ENCODE measurements around the gene NEURL1. TPM values are rescaled to one million over a fixed set of nuclear protein-coding genes. Genes with fewer than 3 reads are reported as not detected.

Gene NEURL1
- total and polyA plus RNA-seq, 10 of the 15 experiments (the other 5 are each of a cell fraction or from before 2014, with no cell fraction given), result 0.02 to 0.05 (median 0.05) TPM; not detected in 6

DNA sequence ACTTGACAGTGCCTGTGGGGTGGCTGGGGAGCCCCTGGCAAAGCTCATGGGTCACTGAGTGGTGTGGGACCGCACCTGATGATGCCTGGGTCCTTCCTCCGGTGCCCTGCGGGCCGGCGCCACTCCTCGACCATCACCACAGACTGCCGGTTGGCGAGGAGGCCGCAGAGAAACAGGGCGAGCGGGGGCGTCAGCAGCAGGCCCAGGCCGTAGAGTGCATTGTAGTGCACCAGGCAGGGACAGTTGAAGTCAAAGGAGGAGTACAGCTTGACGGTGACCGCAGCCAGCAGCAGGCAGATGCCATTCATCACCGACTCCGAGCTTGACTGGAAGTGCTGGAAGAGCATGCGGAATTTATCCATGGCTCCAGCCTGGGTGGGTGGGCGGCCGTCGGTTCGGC is 14.8 kb upstream of the NEURL1 start:
- Histone ChIP-seq H3K79me2 (ENCODE audit: control insufficient read depth, insufficient read depth, low read length) (no peaks in the 10 kb centered on the region), H3K36me3 (ENCODE audit: control insufficient read depth in 2 of 2, insufficient read depth in 2 of 2, low read length in 1 of 2) (no peaks in the 10 kb centered on the region), H4K20me1 (ENCODE audit: control insufficient read depth, insufficient read depth) (no peaks in the 10 kb centered on the region), H3K27me3 (replicated peaks in 1 of 2; ENCODE audit: control insufficient read depth in 2 of 2, insufficient read depth in 2 of 2, low read length in 1 of 2) (no peaks in the 10 kb centered on the region), H3K4me1 (ENCODE audit: control insufficient read depth, insufficient read depth, low read length) (peaks cover 7% of the 10 kb centered on the region), H3K9ac (ENCODE audit: control insufficient read depth, insufficient read depth, low read length) (no peak overlapping the region), H3K27ac (ENCODE audit: control insufficient read depth, insufficient read depth) (no peak overlapping the region), H3K9me3 (replicated peaks; ENCODE audit: control insufficient read depth, insufficient read depth, low read length) (no peaks in the 10 kb centered on the region), H2AFZ (ENCODE audit: control insufficient read depth, low read depth, low read length) (no peak overlapping the region), H3K4me3 (no peak overlapping the region), H3K4me2 (ENCODE audit: control insufficient read depth, insufficient read depth) (no peak overlapping the region)
- ATAC-seq (no peak), FAIRE-seq (no peak), DNase-seq (ENCODE audit: low read depth, low spot score) (no peak)
- in situ Hi-C loops (cut with MboI), result loop anchor here (5.0 kb wide), 1 partner anchor 61 kb away; no protein-coding TSS in a partner anchor
- no TSS peak for BruUV-seq (replicated peaks)
- ChIA-PET SMC1A (ENCODE audit: uncharacterized antibody, unreplicated experiment) (interaction anchor here (3.2 to 9.8 kb wide), 3 partner anchors 28 to 61 kb away, joined by 32 to 124 read pairs (median 85); partner anchors contain the start of gene CALHM2), POLR2A (no interaction called here), CTCF (interaction anchor here (1.1 to 10.6 kb wide), 3 partner anchors 31 to 208 kb away, joined by 3 to 195 read pairs (median 163); partner anchors contain the start of gene CALHM2), RAD21 (ENCODE audit: unreplicated experiment) (interaction anchor here (1.2 kb wide), 1 partner anchor 63 kb away, joined by 3 read pairs; no protein-coding TSS in a partner anchor)
- intact Hi-C loops (cut with micrococcal nuclease; ENCODE audit: unreplicated experiment), result no loop called here
- WGBS (ENCODE audit: insufficient coverage, insufficient replicate concordance, low lambda C conversion rate, missing lambda C conversion rate), result 89% methylated on average over 22 of the region's 22 CpGs
- TF ChIP-seq, protein P1, sequence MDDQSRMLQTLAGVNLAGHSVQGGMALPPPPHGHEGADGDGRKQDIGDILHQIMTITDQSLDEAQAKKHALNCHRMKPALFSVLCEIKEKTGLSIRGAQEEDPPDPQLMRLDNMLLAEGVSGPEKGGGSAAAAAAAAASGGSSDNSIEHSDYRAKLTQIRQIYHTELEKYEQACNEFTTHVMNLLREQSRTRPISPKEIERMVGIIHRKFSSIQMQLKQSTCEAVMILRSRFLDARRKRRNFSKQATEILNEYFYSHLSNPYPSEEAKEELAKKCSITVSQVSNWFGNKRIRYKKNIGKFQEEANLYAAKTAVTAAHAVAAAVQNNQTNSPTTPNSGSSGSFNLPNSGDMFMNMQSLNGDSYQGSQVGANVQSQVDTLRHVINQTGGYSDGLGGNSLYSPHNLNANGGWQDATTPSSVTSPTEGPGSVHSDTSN (IDR thresholded peaks at IDR 0.05; ENCODE audit: insufficient replicate concordance, low read depth, low read length), result no peak
- TF ChIP-seq JUNB (IDR thresholded peaks at IDR 0.05) (no peak), POLR2AphosphoS5 (IDR thresholded peaks at IDR 0.05; ENCODE audit: low read length) (no peak), CREB1 (IDR thresholded peaks at IDR 0.05; ENCODE audit: low read depth) (no peak), SREBF1 (IDR thresholded peaks at IDR 0.05; ENCODE audit: low read length) (no peak), SREBF2 (IDR thresholded peaks at IDR 0.05; ENCODE audit: low read length) (no peak), RAD51 (IDR thresholded peaks at IDR 0.05) (no peak), SUZ12 (IDR thresholded peaks at IDR 0.05; ENCODE audit: unreplicated experiment) (no peak), POU2F2 (IDR thresholded peaks at IDR 0.05; ENCODE audit: borderline replicate concordance, low read depth, low read length) (no peak), SMC3 (IDR thresholded peaks at IDR 0.05; ENCODE audit: borderline replicate concordance, low read length) (no peak), RAD21 (IDR thresholded peaks at IDR 0.05; ENCODE audit: insufficient read depth, low read depth, low read length) (no peak), ESRRA (IDR thresholded peaks at IDR 0.05; ENCODE audit: low read length) (no peak), ZNF217 (IDR thresholded peaks at IDR 0.05) (no peak)
- TF ChIP-seq, protein P2, sequence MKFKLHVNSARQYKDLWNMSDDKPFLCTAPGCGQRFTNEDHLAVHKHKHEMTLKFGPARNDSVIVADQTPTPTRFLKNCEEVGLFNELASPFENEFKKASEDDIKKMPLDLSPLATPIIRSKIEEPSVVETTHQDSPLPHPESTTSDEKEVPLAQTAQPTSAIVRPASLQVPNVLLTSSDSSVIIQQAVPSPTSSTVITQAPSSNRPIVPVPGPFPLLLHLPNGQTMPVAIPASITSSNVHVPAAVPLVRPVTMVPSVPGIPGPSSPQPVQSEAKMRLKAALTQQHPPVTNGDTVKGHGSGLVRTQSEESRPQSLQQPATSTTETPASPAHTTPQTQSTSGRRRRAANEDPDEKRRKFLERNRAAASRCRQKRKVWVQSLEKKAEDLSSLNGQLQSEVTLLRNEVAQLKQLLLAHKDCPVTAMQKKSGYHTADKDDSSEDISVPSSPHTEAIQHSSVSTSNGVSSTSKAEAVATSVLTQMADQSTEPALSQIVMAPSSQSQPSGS (IDR thresholded peaks at IDR 0.05; ENCODE audit: low read length), result no peak

Measured in GM12878 (cell line).